ENCODE data around the gene TUT1.
A peak's percentile ranks its signal among the peaks of the same experiment; 100 is the strongest.

DNA sequence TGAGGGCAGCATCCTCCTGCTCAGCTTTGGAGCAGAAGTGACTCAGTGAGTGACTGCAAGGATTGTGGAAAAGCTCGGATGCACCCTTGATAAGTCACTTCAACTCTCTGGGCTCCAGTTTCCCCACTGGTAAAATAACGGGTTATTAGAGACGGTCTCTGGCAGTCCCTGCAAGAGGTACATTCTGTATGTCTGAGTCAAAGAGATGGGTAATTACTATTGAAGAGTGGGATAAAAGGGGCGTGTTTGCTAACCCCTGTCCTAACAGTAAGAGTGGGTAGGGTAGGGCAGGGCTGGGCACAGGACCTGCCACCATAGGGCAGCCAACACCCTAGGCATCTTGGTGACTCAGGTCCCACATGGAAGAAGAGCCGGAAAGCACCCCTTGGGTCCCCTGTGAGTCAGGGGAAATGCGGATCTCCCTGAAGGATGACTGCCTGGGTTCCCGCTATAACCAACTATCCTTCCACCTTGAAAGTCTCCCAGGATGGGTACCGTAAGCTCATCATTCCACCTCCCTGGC lies 37.4 kb downstream of the TUT1 start:
- TF ChIP-seq CTCF (conservative IDR thresholded peaks at IDR 0.05; ENCODE audit: low read depth, low read length) = no peak
- no peak for TF ChIP-seq SMC3 (IDR thresholded peaks at IDR 0.05; ENCODE audit: low read depth, low read length)
- no peak for TF ChIP-seq CHD1 (IDR thresholded peaks at IDR 0.05; ENCODE audit: low read depth, low read length)
- TF ChIP-seq RAD21 (IDR thresholded peaks at IDR 0.05; ENCODE audit: low read length) = no peak
- TF ChIP-seq FOS (IDR thresholded peaks at IDR 0.05; ENCODE audit: low read depth, low read length) = no peak; the same call in 1 of the 2 replicates
- no peak for TF ChIP-seq POLR2A (IDR thresholded peaks at IDR 0.05; ENCODE audit: low read depth, low read length)
- peak; percentile 16; the same call in 1 of the 2 replicates for TF ChIP-seq MAZ (IDR thresholded peaks at IDR 0.05; ENCODE audit: borderline replicate concordance, low read depth, low read length)
- TF ChIP-seq MAFK (IDR thresholded peaks at IDR 0.05; ENCODE audit: low read depth, low read length) = no peak
- TF ChIP-seq USF2 (IDR thresholded peaks at IDR 0.05; ENCODE audit: low read depth, low read length) = no peak
- TF ChIP-seq, protein P1, sequence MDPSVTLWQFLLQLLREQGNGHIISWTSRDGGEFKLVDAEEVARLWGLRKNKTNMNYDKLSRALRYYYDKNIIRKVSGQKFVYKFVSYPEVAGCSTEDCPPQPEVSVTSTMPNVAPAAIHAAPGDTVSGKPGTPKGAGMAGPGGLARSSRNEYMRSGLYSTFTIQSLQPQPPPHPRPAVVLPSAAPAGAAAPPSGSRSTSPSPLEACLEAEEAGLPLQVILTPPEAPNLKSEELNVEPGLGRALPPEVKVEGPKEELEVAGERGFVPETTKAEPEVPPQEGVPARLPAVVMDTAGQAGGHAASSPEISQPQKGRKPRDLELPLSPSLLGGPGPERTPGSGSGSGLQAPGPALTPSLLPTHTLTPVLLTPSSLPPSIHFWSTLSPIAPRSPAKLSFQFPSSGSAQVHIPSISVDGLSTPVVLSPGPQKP (IDR thresholded peaks at IDR 0.05; ENCODE audit: borderline replicate concordance, low read depth, low read length) = no peak
